Activated T-cell treated with anti-CD3 and anti-CD28 coated beads for 24 hours (primary cell): ENCODE results near the gene ALPL.

Source experiments
- DNase-seq: peaks from one replicate; pipeline ENCODE4 v3.0.0-alpha.2; 2020; ENCODE audit warnings: low read depth

Gene ALPL

DNA sequence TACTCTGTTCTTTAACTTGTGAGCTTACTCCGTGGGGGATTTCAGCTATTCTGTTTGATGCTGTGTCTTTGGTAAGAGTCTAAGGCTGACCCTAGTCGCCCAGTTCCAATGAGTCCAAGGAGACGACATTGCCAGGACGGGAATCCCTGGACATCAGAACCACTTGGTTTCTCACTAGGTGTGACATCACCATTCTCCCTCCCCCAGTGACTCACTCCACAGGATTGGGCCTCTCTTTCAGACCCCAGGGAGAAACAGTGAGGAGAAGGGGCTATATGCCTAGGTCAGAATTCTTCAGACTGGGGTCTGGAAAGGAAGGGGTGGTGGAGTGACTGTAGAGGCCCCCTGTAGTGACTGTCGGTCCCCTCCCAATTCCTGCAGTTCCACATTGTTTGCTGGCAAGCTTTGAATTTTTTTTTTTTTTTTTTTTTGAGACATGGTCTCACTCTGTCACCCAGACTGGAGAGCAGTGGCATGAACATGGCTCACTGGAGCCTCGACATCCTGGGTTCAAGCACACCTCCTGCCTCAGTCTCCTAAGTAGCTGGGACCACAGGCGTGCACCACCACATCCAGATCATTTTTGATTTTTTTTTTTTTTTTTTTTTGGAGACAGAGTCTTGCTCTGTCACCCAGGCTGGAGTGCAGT is 21.3 kb downstream of the ALPL start:
- DNase-seq = no peak

DNA sequence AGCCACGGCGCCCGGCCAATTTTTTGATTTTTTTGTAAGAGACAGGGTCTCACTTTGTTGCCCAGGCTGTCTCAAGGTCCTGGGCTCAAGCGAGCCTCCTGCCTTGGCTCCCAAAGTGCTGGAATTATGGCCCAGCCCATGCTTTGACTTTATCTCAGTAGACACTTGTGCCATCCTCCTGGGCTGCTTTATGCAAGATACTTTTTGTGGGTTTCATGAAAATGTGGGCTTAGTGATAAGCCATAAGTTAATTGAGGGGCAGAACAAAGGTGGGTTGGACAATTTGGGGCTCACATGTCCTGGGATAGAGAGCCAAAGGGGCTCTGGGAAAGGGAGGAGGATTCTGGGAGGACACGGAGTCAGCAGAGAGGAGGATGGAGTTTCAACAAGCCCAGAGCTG is 22.0 kb downstream of the ALPL start:
- no peak for DNase-seq

DNA sequence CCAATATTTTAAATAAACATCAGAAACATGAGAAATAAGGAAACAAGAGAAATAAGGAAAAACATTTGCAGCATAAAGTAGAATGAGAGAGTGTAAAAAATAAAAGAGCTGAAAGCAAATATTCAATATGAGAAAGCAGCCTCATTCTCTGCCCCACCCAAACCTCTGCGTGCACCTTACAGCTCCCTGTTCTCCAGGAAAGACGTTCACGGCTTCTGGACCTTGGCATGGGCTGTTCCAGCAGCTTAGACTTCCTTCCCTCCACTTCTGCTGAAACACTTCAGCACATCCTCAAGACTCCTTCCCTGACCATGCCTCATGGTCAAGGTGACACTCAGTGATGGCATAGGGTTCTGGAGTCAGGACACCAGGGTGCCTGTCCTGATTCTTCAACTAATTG is 23.3 kb downstream of the ALPL start:
- DNase-seq = no peak

DNA sequence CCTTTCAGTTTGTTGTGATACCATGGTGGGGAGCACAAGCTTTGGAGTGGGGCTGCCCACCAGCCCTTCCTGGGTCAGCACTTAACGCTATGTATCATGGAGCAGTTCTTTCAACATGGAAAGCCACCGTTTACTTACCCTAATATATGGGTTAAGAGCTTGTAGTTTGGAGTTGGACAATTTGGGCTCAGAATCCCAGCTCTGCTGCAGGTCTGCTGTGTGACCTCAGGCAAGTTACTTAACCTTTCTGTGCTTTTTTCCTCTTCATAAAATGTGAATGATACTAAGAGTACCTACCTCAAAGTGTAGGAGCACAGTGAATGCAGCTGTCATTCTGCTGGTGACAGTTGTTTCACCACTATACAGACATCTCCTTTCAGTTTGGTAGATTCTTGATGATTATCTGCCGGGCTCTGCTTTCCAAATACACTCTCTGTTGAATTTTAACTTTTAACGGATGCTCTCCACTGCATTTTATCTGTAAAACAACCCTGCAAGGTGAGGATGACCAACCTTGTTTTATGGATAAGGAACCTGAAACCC is 23.8 kb downstream of the ALPL start:
- no peak for DNase-seq

DNA sequence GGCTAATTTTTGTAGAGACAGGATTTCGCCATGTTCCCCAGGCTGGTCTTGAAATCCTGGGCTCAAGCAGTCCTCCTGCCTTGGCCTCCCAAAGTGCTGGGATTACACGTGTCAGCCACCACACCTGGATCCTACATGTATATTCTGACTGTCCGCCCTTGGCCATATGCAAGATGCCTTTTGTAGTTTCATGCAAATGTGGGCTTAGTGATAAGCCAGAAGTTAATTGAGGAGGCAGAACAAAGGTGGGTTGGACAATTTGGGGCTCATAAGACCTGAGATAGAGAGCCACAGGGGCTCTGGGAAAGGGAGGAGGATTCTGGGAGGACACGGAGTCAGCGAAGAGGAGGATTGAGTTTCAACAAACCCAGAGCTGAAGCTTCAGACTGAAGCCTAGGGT is 24.9 kb downstream of the ALPL start:
- DNase-seq = no peak

DNA sequence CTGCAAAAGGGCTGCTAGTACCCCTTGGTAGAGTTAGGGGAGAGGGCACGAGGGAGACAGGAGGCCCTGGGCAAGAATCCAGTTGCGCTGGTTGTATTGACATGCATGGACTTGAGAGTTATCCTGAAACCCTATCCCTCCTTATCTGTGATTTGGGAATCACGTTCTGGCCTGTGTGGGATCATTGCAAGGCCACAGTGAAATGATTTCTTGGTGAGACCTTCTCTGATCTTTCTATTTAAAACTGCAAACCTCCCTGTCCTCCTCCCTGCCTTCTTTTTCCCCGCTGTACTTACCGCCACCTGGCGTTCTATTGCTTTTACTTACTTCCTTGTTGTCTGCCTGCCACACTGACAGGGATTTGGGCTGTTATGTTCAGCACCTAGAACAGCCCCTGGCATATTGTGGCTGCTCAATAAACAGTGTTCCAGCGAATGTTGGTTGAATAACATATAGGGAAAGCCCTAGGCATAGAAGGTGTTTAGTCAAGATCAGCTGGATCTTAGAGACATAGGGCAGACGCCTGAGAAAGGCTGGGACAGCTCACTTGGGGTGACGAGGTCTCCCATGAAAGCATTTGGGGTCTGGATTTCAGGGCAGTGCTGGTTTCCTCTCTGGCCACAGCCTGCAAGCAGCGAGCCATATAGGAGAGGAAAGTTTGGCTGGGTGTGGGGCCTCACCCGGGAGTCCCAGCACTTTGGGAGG is 25.6 kb downstream of the ALPL start:
- no peak for DNase-seq

DNA sequence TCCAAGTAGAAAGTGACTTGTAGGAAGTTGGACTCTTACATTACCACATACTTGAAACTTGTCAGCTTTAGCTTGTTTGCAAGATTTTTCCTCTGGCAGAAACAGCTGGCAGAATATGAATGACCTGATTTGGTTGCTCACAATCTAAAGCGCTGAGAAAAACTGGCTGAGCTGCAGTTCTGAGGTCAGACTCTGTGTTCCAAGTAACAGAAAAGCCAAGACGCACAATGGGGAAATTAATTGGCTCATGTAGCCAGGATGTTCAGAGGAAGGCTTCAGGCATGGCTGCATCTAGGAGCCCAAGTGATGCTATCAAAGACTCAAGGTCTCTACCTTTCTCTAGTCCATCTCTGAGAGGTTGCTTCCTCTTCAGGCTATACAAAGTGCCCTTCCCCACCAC is 27.0 kb downstream of the ALPL start:
- DNase-seq = no peak

DNA sequence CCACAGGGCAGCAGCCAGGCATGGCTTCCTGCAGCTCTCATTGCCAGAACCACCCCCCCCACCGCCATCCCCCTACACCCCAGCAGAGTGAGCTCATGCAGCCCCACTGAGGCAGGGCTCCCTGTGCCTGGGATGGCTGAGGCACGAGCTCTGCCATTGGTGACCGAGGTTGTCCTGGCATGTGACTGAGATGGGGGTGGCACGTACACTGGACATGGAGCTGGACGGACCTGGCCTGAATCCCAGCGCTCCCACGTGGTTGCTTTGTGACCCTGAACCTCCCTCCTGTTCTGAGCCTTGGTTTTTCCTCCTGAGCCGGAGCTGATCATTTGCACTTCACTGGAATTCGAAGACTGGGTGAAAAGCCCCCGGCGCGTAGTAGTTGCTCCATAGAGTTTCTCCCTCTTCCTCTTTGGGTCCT is 28.3 kb downstream of the ALPL start:
- no peak for DNase-seq

DNA sequence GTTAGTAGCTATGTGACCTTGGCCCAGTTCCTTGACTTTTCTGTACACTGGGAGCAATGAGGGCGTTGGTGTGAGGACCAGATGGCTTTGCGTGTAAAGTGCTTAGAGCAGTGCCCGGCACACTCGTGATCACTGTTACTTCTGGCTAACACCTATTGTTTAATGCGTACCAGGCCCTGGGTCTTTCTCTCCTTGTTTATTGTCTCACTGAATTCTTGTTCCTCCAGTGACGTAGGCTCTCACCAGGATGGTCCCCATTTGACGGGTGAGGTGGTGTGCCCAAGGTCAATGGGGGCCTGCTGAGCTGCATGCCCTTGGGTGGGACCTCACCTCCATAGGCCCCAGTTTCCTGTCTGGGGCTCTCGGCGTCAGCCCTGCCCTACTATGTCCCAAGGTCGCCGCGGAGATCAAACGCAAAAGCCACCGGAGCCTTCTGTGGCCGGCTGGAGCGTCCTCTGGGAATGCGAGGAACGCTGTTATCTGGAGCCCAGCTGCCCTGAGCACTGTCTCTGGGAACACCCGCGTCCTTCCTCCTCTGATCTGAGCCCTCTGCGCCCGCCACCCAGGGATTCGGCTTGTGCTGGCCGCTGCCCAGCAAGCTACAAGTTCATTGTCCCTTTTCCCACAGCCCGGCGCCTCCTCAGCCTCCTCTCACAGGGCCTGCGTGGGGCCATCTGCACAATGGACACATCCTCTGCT is 28.9 kb downstream of the ALPL start:
- DNase-seq = no peak

DNA sequence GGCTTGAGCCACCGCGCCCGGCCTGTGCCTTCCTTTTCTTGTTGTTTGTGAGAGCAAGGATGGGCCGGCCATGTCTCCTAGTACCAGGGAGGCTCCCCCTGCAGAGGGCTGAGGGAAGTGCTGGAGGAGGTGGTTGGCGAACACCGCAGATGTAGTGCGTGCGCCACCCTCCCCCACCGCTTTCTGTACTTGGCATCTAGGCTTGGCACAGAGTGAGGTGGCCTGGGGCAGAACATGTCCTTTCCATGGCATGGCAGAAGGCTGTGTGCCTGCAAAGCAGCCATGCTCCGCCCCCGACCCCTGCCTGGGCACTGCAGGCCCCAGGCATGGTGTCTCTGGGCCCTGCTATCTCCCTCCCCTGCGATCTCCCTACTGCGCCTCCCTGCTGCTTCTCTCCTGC is 30.7 kb downstream of the ALPL start:
- no peak for DNase-seq

DNA sequence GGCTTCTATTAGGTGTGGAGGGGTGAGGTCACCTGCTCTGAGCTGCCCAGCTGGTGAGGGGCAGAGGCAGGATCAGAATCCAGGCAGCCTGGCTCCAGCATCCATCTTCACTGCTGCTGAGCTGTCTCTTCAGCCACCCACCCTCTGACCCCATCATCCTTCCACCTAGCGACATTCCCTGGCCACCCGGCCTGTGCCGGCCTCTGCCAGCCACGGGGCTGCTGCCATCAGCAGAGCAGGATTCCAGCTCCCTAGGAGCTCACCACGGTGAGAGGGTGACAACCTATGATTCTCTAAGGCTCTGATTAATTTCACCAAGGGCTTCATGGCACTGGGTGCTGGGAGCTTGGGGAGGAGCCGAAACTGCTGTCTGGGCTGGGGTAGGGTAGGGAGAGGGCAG is 32.1 kb downstream of the ALPL start:
- DNase-seq = no peak

DNA sequence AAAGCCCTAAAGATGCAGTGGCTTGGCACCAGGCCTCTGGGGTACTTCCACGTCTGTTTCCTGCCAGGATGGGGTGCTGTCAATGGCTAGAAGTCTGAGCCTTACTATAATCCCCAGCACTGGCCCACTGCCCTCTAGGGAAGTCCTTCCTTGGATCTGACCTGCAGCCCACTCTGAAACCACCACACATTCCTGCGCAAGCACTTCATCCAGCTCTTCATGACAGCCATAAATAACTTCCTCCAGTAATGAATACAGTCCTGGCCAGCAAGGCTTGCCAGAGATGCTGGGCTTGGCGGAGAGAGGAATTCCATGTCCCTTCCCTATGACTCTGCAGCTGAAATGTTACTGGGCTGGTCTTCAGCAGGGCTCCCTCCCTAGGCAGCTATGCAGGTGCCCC is 32.6 kb downstream of the ALPL start:
- no peak for DNase-seq

DNA sequence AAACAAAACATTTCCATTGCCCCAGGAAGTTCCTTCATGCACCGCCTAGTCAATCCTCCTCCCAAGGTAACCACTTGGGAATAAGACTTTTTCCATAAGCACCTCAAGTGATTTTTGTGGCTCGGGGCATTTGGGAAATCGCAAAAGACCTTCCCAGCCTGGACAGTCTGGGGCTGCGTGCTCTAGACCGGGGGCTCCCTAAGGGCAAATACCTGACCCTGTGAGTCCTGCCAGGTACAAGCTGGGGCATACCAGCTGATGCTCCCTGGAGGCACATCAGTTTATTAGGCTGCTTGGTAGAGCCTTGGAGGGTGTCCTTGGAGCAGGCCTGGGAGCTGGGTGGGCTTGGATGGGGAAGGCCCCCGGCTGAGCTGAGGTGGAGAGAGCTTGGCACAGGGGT is 34.4 kb downstream of the ALPL start:
- no peak for DNase-seq

DNA sequence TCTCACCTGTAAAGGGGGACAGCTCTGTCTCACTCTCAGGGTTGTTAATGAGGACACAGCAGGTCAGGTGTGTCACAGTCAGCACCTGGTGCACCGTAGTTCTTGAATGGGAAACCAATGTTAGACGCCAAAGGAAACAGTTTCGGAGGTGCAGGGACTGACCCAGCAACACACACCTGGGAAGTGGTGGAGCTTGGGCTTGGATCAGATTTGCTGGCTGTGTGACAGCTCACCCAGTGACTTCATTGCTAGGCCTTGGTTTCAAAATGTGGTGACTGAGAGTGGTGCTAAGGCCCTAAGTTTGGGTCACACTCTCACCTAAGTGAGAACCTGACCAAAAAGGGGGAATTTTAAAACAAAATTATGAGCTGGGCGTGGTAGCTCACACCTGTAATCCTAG is 34.9 kb downstream of the ALPL start:
- DNase-seq = no peak

DNA sequence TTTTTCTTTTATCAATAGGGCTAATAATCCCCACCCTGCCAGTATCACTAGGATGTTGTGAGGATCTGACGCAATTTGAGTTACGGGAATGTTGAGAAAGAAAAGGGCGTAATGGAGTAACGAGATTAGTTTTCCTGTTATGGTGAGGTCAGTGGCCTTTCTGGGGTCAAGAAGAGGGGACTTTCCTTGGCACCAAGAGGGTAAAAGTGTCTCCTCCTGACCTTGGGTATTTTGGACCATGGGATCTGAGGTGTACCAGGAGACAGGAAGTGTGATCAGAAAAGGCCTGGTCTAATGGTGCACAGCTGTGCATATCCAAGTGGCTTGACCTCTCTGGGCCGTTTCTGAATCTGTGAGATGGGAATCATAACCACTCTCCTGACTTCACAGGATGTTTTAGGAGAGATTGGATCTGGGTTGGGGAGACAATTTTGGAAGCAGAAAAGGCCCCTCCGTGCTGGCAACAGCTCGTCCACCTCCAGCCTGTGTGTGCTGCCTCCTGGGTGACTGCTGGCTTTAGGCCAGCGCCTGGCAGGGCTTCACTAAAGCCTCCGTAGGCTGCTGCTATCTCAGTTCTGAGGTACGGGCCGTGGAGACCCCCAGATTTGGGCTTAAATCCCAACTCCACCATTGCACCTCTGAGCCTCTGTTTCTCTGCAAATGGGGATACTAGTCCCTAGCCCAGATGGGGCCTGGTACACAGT is 37.1 kb downstream of the ALPL start:
- DNase-seq = no peak

DNA sequence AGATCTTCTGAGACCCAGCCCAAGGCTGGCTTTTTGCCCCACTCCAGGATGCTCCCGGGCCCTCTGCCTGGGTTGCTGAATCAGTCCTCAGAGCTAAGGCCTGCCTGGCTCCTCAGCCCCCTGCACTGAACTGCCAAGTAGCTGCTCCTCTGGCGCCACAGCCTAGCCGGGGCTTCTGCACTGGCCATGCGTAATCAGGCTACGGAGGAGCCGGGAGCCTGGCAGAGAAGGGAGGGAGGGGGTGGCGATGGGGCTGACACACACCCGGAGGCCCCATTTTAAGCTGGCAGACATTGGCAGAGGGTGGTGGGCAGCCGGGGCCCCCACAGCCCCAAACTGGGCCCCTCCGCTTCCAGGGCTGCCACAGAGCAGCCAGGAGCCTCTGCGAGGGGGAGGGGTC is 38.7 kb downstream of the ALPL start:
- DNase-seq = no peak

DNA sequence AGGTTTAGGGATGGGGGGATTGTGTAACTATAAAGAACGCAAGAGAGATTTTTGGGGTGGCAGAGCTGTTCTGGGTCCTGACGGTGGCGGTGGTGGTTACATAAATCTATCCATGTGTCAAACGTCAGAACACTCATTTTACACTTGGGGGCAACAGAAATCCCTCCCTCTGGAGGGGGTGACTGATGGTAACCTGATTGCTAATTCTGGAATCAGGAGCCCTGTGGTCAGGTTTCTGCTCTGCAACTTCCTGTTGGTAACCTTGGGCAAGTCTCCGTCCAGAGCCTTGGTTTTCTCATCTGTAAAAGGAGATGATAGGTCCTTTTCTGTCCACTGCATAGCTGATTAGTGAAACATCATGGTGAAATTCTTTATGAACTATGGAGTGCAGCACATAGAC is 40.9 kb downstream of the ALPL start:
- no peak for DNase-seq

DNA sequence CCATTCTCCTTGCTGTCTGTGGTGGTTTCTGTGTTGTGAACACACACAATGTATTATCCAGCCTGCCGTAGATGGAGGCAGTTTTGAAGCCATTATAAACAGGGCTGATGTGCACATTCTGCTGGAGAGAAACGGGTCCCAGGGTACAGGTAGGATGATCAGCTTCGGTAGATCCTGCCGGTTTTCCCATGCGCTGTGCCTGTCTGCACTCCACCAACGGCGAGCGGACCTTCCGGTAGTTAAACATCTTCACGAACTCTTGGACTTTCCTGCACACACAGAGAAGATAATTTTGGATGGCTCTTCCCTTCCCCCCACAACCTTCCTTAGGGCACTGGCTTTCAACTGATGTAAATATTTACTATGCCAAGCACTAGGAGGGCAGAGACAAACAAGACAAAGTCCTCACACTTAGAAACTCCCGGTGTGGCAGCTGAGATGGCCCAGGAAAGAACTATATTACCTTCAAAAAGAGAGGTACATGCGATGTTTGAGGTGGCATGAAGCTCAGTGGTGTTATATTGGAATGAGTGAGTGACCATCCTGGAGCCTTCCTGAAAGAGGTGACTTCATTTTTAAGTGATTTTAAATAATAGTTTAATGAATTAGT is 41.7 kb downstream of the ALPL start:
- DNase-seq = no peak

DNA sequence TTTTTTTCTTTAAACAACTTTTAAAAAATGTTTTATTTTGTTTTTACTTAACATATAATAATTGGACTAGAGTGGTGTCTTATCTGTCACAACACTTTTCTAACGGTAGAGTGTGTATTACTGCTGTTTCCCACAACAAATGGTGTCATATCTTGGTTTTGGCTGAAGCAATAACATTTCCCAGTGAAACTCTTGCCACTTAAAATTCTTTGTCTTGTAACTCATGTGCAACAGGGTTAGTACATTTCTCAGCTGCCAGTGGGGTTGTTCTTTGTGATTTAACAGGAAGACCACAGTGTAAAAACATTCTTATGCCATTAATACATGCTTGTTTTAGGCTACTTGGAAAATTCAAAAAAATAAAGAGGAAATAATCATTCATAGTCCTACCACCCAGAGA is 43.5 kb downstream of the ALPL start:
- DNase-seq = no peak

DNA sequence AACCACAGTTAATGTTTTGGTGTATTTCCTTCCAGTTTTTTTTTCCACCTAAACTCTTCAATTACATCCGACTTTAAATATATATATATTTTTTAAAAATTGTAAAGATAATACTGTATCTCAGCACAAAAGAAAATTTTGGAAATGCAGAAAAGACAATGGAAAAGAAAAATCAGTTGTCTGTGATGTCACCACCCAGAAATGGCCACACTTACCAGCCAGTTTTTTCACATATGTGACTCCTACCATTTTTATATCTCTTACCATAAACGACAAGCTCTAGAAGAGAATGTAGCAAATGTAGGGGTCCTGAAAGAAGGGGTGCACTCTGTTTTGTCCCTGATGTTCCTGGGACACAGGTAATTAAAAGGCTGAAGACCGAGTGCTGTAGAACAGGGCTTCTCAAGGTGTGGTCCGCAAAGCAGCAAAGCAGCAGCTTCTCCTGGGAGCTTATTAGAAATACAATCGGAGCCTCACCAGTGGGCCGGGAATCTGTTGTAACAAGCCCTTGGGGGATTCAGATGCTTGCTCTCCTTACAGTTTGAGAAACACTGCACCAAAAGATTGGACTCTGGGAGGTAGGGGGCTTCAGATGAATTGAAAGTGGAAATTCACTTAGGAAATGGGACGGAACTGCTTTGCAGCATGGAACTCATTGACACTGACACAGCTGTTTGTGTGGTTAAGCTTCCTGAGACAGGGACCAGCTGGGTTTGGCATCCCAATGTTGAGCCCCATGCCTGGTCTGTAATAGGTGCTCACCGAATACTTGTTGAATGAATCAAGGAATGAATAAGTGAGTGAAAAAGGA is 44.1 kb downstream of the ALPL start:
- DNase-seq = no peak
